Measurements from ENCODE around the gene ARL4A. TPM values are rescaled to one million over a fixed set of nuclear protein-coding genes. Genes with fewer than 3 reads are reported as not detected.

ARL4A gene
- total and polyA plus RNA-seq, 9 of the 15 experiments (the other 6 are each of a cell fraction or from before 2014, with no cell fraction given), result 118 to 688 (median 172) TPM

DNA sequence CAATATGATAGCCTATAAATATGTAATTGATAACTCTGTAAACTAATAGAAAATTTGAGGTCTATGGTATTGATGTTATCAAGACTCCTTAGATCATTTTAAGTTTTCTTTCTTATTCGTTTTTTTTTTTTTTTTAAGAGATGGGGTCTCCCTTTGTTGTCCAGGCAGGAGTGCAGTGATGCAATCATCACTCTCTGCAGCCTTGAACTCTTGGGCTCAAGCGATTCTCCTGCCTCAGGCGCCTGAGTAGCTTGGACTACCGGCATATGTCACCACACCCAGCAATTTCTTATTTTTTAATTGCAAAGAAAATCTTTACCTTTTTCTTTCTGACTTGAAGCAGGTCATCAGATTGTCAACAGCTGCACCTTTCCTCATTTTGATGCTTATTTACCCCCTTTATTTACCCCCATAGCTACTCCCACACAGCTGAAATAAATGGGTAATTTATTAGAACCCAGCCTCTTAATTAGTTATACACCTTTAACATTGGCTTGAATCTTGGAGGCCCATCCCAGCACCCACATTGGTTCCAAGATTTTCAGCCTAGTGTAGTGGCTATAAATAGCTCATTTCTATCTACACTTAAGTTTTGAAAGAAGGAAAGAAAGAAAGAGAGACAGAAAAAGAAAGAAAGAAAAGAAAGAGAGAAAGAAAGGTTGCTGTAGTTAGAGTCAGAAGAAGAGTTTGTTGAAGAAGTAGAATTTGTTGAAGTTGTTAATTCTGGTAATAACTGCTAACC is 38.3 kb downstream of the ARL4A start (continued):
- TF ChIP-seq, protein P1, sequence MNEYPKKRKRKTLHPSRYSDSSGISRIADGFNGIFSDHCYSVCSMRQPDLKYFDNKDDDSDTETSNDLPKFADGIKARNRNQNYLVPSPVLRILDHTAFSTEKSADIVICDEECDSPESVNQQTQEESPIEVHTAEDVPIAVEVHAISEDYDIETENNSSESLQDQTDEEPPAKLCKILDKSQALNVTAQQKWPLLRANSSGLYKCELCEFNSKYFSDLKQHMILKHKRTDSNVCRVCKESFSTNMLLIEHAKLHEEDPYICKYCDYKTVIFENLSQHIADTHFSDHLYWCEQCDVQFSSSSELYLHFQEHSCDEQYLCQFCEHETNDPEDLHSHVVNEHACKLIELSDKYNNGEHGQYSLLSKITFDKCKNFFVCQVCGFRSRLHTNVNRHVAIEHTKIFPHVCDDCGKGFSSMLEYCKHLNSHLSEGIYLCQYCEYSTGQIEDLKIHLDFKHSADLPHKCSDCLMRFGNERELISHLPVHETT (CRISPR knock-in tag; conservative IDR thresholded peaks at IDR 0.05 in 1 of 2, IDR thresholded peaks at IDR 0.05 in 1 of 2), result 0 out of 4 replicates have a peak, but pooled peaks of 1 of the 2 experiments have one; percentile 10
- peak; percentile 6; the same call in 1 of the 2 replicates for TF ChIP-seq CXXC5 (CRISPR knock-in tag; IDR thresholded peaks at IDR 0.05)
- no peak for TF ChIP-seq ZNF695 (CRISPR knock-in tag; IDR thresholded peaks at IDR 0.05)
- TF ChIP-seq DMBX1 (CRISPR knock-in tag; IDR thresholded peaks at IDR 0.05; ENCODE audit: borderline replicate concordance), result peak; percentile 38; the same call in 1 of the 2 replicates
- TF ChIP-seq CHD4 (IDR thresholded peaks at IDR 0.05; ENCODE audit: insufficient read depth, insufficient replicate concordance, low read depth, low read length, poor library complexity, severe bottlenecking), result no peak
- no peak for TF ChIP-seq ZNF583 (CRISPR knock-in tag; IDR thresholded peaks at IDR 0.05)
- TF ChIP-seq JUND (IDR thresholded peaks at IDR 0.05; ENCODE audit: borderline replicate concordance, low read depth, low read length), result peak; percentile 36; the same call in 1 of the 2 replicates
- TF ChIP-seq JUND (tag; IDR thresholded peaks at IDR 0.05; ENCODE audit: borderline replicate concordance, low read depth, low read length), result peak; percentile 57; the same call in 1 of the 3 replicates
- no peak for TF ChIP-seq CCAR2 (IDR thresholded peaks at IDR 0.05; ENCODE audit: low read depth, low read length)
- TF ChIP-seq, protein P2, sequence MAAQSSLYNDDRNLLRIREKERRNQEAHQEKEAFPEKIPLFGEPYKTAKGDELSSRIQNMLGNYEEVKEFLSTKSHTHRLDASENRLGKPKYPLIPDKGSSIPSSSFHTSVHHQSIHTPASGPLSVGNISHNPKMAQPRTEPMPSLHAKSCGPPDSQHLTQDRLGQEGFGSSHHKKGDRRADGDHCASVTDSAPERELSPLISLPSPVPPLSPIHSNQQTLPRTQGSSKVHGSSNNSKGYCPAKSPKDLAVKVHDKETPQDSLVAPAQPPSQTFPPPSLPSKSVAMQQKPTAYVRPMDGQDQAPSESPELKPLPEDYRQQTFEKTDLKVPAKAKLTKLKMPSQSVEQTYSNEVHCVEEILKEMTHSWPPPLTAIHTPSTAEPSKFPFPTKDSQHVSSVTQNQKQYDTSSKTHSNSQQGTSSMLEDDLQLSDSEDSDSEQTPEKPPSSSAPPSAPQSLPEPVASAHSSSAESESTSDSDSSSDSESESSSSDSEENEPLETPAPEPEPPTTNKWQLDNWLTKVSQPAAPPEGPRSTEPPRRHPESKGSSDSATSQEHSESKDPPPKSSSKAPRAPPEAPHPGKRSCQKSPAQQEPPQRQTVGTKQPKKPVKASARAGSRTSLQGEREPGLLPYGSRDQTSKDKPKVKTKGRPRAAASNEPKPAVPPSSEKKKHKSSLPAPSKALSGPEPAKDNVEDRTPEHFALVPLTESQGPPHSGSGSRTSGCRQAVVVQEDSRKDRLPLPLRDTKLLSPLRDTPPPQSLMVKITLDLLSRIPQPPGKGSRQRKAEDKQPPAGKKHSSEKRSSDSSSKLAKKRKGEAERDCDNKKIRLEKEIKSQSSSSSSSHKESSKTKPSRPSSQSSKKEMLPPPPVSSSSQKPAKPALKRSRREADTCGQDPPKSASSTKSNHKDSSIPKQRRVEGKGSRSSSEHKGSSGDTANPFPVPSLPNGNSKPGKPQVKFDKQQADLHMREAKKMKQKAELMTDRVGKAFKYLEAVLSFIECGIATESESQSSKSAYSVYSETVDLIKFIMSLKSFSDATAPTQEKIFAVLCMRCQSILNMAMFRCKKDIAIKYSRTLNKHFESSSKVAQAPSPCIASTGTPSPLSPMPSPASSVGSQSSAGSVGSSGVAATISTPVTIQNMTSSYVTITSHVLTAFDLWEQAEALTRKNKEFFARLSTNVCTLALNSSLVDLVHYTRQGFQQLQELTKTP (IDR thresholded peaks at IDR 0.05; ENCODE audit: low read depth in 1 of 2, partially characterized antibody in 2 of 2), result no peak
- TF ChIP-seq ZNF780A (CRISPR knock-in tag; IDR thresholded peaks at IDR 0.05), result no peak
- TF ChIP-seq, protein P3, sequence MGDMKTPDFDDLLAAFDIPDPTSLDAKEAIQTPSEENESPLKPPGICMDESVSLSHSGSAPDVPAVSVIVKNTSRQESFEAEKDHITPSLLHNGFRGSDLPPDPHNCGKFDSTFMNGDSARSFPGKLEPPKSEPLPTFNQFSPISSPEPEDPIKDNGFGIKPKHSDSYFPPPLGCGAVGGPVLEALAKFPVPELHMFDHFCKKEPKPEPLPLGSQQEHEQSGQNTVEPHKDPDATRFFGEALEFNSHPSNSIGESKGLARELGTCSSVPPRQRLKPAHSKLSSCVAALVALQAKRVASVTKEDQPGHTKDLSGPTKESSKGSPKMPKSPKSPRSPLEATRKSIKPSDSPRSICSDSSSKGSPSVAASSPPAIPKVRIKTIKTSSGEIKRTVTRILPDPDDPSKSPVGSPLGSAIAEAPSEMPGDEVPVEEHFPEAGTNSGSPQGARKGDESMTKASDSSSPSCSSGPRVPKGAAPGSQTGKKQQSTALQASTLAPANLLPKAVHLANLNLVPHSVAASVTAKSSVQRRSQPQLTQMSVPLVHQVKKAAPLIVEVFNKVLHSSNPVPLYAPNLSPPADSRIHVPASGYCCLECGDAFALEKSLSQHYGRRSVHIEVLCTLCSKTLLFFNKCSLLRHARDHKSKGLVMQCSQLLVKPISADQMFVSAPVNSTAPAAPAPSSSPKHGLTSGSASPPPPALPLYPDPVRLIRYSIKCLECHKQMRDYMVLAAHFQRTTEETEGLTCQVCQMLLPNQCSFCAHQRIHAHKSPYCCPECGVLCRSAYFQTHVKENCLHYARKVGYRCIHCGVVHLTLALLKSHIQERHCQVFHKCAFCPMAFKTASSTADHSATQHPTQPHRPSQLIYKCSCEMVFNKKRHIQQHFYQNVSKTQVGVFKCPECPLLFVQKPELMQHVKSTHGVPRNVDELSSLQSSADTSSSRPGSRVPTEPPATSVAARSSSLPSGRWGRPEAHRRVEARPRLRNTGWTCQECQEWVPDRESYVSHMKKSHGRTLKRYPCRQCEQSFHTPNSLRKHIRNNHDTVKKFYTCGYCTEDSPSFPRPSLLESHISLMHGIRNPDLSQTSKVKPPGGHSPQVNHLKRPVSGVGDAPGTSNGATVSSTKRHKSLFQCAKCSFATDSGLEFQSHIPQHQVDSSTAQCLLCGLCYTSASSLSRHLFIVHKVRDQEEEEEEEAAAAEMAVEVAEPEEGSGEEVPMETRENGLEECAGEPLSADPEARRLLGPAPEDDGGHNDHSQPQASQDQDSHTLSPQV (IDR thresholded peaks at IDR 0.05), result peak; percentile 41
- no peak for TF ChIP-seq ZNF77 (CRISPR knock-in tag; IDR thresholded peaks at IDR 0.05)
- TF ChIP-seq, protein P4, sequence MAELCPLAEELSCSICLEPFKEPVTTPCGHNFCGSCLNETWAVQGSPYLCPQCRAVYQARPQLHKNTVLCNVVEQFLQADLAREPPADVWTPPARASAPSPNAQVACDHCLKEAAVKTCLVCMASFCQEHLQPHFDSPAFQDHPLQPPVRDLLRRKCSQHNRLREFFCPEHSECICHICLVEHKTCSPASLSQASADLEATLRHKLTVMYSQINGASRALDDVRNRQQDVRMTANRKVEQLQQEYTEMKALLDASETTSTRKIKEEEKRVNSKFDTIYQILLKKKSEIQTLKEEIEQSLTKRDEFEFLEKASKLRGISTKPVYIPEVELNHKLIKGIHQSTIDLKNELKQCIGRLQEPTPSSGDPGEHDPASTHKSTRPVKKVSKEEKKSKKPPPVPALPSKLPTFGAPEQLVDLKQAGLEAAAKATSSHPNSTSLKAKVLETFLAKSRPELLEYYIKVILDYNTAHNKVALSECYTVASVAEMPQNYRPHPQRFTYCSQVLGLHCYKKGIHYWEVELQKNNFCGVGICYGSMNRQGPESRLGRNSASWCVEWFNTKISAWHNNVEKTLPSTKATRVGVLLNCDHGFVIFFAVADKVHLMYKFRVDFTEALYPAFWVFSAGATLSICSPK (IDR thresholded peaks at IDR 0.05; ENCODE audit: borderline replicate concordance), result no peak
